Mesothelial cell of epicardium (in vitro differentiated cells): ENCODE results near the gene STAG3. TPM values are rescaled to one million over a fixed set of nuclear protein-coding genes. Genes with fewer than 3 reads are reported as not detected.
"Not testable (repeated sequence)": the region's sequence is repeated elsewhere in the genome, so short reads cannot be mapped to it uniquely, and the experiment has no call there.

Experiments used
- DNase-seq, 2 experiments: peaks; one replicate each; pipeline ENCODE4 v3.0.0; 2021; ENCODE audit warnings: low spot score in 2 of 2; ENCODE audit not compliant: unreplicated experiment in 2 of 2
- H3K27ac Mint-ChIP-seq: 2 replicates; pipeline ENCODE4 v1.8.0; 2021; ENCODE audit warnings: mixed read lengths
- H3K27me3 Mint-ChIP-seq: 2 replicates; pipeline ENCODE4 v1.8.0; 2021; ENCODE audit warnings: low read depth, mixed read lengths
- H3K36me3 Mint-ChIP-seq: 2 replicates; pipeline ENCODE4 v1.8.0; 2021; ENCODE audit warnings: mixed read lengths
- H3K4me1 Mint-ChIP-seq: 2 replicates; pipeline ENCODE4 v1.8.0; 2021; ENCODE audit warnings: mixed read lengths
- H3K4me3 Mint-ChIP-seq: 2 replicates; pipeline ENCODE4 v1.8.0; 2021; ENCODE audit warnings: mild to moderate bottlenecking, moderate library complexity, mixed read lengths
- H3K9me3 Mint-ChIP-seq: 2 replicates; pipeline ENCODE4 v1.8.0; 2021; ENCODE audit warnings: mixed read lengths
- total RNA-seq: library from RNA; stranded (reverse); gene quantifications from 3 replicates; pipeline ENCODE4 v1.2.1, GENCODE V29; 2021
- TF ChIP-seq, protein P1 (sequence below): fragments of 200-600 bp; sonication (generic); IDR thresholded peaks from one replicate; pipeline ENCODE4 v1.5.0; 2021; ENCODE audit warnings: antibody characterized with exemption; ENCODE audit not compliant: unreplicated experiment

Gene STAG3
- total RNA-seq, 1 donor from 2014 or later, result 0.94 TPM

- DNase-seq, result no peak
- H3K4me1 Mint-ChIP-seq, result peaks cover 12% of the 10 kb centered on the region
- H3K4me3 Mint-ChIP-seq, result no peak overlapping the region
- peaks cover 5% of the 10 kb centered on the region for H3K27me3 Mint-ChIP-seq
- TF ChIP-seq, protein P1, sequence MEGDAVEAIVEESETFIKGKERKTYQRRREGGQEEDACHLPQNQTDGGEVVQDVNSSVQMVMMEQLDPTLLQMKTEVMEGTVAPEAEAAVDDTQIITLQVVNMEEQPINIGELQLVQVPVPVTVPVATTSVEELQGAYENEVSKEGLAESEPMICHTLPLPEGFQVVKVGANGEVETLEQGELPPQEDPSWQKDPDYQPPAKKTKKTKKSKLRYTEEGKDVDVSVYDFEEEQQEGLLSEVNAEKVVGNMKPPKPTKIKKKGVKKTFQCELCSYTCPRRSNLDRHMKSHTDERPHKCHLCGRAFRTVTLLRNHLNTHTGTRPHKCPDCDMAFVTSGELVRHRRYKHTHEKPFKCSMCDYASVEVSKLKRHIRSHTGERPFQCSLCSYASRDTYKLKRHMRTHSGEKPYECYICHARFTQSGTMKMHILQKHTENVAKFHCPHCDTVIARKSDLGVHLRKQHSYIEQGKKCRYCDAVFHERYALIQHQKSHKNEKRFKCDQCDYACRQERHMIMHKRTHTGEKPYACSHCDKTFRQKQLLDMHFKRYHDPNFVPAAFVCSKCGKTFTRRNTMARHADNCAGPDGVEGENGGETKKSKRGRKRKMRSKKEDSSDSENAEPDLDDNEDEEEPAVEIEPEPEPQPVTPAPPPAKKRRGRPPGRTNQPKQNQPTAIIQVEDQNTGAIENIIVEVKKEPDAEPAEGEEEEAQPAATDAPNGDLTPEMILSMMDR, result no peak
- H3K27ac Mint-ChIP-seq, result no peak overlapping the region
- no peaks in the 10 kb centered on the region for H3K9me3 Mint-ChIP-seq
- H3K36me3 Mint-ChIP-seq, result no peaks in the 10 kb centered on the region
These were observed 38.2 kb downstream of the STAG3 start for GRCh38 chr7:100215895-100216294.

DNA sequence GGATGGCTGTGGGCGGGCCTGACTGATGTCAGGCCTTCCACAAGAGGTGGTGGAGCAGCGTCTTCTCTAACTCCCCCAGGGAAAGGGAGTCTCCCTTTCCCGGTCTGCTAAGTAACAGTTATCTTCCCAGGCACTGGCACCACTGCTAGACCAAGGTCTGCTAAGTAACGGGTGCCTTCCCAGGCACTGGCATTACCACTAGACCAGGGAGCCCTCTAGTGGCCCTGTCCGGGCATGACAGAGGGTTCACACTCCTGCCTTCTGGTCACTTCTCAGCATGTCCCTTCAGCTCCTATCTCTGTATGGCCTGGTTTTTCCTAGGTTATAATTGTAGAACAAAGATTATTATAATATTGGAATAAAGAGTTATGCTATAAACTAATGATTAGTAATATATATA is 40.2 kb downstream of the STAG3 start:
- not testable (repeated sequence) for H3K36me3 Mint-ChIP-seq, H3K27ac Mint-ChIP-seq, H3K9me3 Mint-ChIP-seq, H3K4me3 Mint-ChIP-seq, H3K27me3 Mint-ChIP-seq
- TF ChIP-seq, protein P1, result peak; percentile 42
- DNase-seq, result peak in 1 of 2 experiments; percentile 87
- peaks cover 12% of the 10 kb centered on the region for H3K4me1 Mint-ChIP-seq

DNA sequence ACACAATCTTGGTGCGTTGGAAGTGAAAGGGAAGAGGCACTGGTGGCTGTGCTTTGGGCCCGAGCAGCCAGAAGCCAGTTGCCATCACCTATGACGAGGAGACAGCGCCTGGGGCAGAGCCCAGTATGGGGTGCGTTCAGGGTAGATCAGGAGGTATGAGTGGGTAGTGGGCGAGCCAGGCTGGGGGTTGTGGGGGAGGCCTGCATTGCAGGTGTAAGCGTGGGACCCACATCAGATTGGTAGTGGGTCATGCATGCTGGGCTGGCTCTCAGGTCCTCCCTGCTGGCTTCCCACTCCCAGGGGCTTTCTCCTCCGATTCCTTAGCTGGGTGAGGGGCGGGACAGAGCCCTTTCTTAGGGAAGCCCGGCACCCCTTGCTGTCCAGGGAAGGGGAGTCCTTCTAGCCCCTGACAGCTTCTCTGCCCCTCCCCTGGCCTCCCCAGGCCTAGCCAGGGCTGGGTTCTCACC is 41.6 kb downstream of the STAG3 start:
- Mint-ChIP-seq H3K9me3 (no peaks in the 10 kb centered on the region), H3K27ac (no peak overlapping the region), H3K4me3 (no peak overlapping the region), H3K36me3 (peaks cover 3% of the 10 kb centered on the region), H3K27me3 (no peaks in the 10 kb centered on the region), H3K4me1 (peaks cover 2% of the 10 kb centered on the region)
- DNase-seq, result no peak
- TF ChIP-seq, protein P1, result no peak

GRCh38 chr7:100219801-100220585 is 42.3 kb downstream of the STAG3 start, which contains the start of gene PVRIG:
Gene PVRIG (plus strand): TSS chr7:100219949. CDS start chr7:100219971, 22 bp downstream.
- not testable (repeated sequence) for H3K4me3 Mint-ChIP-seq, H3K36me3 Mint-ChIP-seq, H3K9me3 Mint-ChIP-seq, H3K4me1 Mint-ChIP-seq, DNase-seq, H3K27ac Mint-ChIP-seq, H3K27me3 Mint-ChIP-seq

DNA sequence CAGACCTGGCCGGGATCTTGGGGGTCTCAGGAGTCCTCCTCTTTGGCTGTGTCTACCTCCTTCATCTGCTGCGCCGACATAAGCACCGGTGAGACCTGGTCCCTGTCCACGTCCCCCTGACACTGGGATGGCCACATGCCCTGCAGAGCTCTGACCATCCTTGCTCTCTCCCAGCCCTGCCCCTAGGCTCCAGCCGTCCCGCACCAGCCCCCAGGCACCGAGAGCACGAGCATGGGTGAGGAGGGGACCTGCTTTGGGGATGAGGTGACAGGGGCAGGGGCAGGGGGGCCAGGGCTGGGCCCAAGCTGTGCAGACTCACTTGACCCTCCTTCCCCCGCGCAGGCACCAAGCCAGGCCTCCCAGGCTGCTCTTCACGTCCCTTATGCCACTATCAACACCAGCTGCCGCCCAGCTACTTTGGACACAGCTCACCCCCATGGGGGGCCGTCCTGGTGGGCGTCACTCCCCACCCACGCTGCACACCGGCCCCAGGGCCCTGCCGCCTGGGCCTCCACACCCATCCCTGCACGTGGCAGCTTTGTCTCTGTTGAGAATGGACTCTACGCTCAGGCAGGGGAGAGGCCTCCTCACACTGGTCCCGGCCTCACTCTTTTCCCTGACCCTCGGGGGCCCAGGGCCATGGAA is 43.0 kb downstream of the STAG3 start:
- Mint-ChIP-seq H3K4me1 (no peaks in the 10 kb centered on the region), H3K27ac (no peak overlapping the region)

More for the DNA sequence above, 43.0 kb downstream of the STAG3 start:
- H3K9me3 Mint-ChIP-seq, result no peaks in the 10 kb centered on the region
- TF ChIP-seq, protein P1, result no peak
- DNase-seq, result no peak
- H3K27me3 Mint-ChIP-seq, result no peaks in the 10 kb centered on the region
- H3K4me3 Mint-ChIP-seq, result no peak overlapping the region
- H3K36me3 Mint-ChIP-seq, result peaks cover 3% of the 10 kb centered on the region
